GM18502 (cell line): ENCODE results near the gene COL19A1.

Source experiments
- ATAC-seq: cut with Tn5 transposase; IDR thresholded peaks from one replicate; pipeline ENCODE4 v1.9.1; 2021; ENCODE audit warnings: mild to moderate bottlenecking; ENCODE audit not compliant: unreplicated experiment, poor library complexity

The COL19A1 gene

GRCh38 chr6:70198785-70199184, 332.4 kb downstream of the COL19A1 start:
- no peak for ATAC-seq

GRCh38 chr6:70208235-70208790, 342.0 kb downstream of the COL19A1 start:
- no peak for ATAC-seq

GRCh38 chr6:70210462-70210861, 344.1 kb downstream of the COL19A1 start:
- ATAC-seq, result no peak

- no peak for ATAC-seq
Measured at GRCh38 chr6:70215460-70216108, 349.2 kb downstream of the COL19A1 start.

GRCh38 chr6:70216767-70217166, 350.4 kb downstream of the COL19A1 start:
- ATAC-seq, result no peak

GRCh38 chr6:70219943-70220613, 353.7 kb downstream of the COL19A1 start:
- no peak for ATAC-seq

- ATAC-seq, result no peak
Measured at GRCh38 chr6:70221025-70221714, 354.8 kb downstream of the COL19A1 start.

GRCh38 chr6:70221715-70222438, 355.5 kb downstream of the COL19A1 start:
- no peak for ATAC-seq

- no peak for ATAC-seq
Measured at GRCh38 chr6:70222439-70222749, 356.0 kb downstream of the COL19A1 start.

GRCh38 chr6:70225055-70225454, 358.7 kb downstream of the COL19A1 start:
- no peak for ATAC-seq

- no peak for ATAC-seq
Measured at GRCh38 chr6:70231311-70231710, 365.0 kb downstream of the COL19A1 start.

- no peak for ATAC-seq
Measured at GRCh38 chr6:70234561-70235236, 368.3 kb downstream of the COL19A1 start.

- no peak for ATAC-seq
Measured at GRCh38 chr6:70236343-70236742, 370.0 kb downstream of the COL19A1 start.

GRCh38 chr6:70241031-70241430, 374.7 kb downstream of the COL19A1 start:
- ATAC-seq, result no peak

- no peak for ATAC-seq
Measured at GRCh38 chr6:70241991-70242420, 375.6 kb downstream of the COL19A1 start.

- ATAC-seq, result no peak
Measured at GRCh38 chr6:70246118-70246517, 379.8 kb downstream of the COL19A1 start.

- ATAC-seq, result no peak
Measured at GRCh38 chr6:70252604-70253003, 386.2 kb downstream of the COL19A1 start.

GRCh38 chr6:70253923-70254322, 387.6 kb downstream of the COL19A1 start:
- no peak for ATAC-seq

- ATAC-seq, result no peak
Measured at GRCh38 chr6:70254784-70255183, 388.4 kb downstream of the COL19A1 start.

- no peak for ATAC-seq
Measured at GRCh38 chr6:70257768-70258273, 391.5 kb downstream of the COL19A1 start.
